GM21528 (cell line): ENCODE measurements around the gene CHM.
"Not testable (repeated sequence)": the region's sequence is repeated elsewhere in the genome, so short reads cannot be mapped to it uniquely, and the experiment has no call there.

Experiments used
- ATAC-seq: cut with Tn5 transposase; IDR thresholded peaks from one replicate; pipeline ENCODE4 v1.9.1; 2021; ENCODE audit warnings: mild to moderate bottlenecking, moderate library complexity; ENCODE audit not compliant: unreplicated experiment, low FRiP score

CHM gene

DNA sequence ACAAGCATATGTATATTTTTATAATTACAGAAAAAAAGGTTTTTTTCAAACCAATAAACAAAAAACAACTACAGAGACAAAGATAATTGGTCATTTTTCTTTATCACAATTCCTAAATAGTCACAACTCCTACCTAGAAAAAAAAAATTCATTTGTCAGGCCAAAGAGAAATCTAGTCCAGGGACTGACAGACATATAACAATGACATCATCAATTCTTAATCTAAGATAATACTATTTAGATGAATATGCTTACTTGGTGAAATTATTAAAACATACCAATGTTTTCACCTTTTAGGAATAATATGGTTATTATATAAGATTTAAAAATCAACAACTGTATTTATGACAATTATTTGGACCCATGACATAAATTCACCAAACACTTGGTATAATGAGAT is 48.4 kb downstream of the CHM start:
- ATAC-seq: no peak

DNA sequence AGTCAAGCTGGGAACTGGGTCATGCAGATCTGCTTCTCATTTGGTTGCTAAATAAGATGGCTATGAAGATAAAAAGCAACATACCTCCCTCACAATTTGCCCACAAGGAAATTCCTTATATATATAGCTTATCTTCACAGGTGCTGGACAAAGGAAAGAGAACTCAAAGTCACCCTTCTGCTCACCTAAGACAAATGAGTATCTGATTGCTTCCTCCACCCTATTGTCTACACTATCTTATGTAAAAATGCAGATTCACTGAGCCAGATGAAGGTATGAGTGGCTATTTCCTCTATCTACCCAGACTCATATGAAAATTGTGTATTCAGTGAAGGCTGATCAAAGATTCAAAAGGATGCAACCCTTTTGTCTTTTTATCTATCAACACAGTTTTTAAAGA is 50.8 kb downstream of the CHM start:
- ATAC-seq: no peak

DNA sequence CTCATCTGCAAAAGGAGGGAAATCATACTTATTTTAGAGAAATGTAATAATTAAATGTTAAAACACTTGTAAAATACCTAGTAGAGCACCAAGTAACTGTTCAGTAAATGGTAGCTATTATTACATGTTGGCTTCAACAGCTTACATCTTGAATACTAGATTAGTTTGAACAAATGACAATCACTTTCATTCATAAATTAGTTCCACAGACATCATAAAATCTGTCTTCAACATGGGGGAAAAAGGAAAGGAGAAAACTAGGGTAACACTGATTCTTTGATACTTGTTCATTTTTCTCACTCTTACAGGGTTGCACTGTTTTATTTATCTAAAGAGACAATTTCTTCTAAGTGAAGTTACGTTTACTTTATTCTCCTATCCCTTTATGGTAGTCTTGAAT is 51.7 kb downstream of the CHM start:
- no peak for ATAC-seq

GRCh38 chrX:85994797-85995196 is 52.6 kb downstream of the CHM start:
- no peak for ATAC-seq

DNA sequence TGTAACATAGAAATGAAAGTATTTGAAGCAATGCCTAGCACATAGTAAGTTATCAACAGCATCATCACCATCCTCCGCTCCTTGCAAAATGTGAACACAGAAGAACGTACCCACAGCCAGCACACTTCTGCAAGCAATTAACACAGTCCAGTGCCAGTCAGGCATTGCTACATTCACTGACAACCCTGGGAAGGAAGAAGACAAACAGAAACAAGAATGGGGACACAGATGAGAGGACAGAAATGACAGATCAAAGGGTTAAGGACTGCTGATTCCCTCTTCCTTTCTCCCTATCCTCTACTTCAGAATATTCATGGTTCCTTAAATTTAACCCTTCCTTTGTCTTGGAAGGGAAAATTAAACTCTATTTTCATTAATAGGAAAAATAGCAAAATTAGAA is 53.1 kb downstream of the CHM start:
- no peak for ATAC-seq

GRCh38 chrX:85993539-85994197 is 53.7 kb downstream of the CHM start:
- no peak for ATAC-seq

GRCh38 chrX:85992811-85993229 is 54.5 kb downstream of the CHM start:
- no peak for ATAC-seq

DNA sequence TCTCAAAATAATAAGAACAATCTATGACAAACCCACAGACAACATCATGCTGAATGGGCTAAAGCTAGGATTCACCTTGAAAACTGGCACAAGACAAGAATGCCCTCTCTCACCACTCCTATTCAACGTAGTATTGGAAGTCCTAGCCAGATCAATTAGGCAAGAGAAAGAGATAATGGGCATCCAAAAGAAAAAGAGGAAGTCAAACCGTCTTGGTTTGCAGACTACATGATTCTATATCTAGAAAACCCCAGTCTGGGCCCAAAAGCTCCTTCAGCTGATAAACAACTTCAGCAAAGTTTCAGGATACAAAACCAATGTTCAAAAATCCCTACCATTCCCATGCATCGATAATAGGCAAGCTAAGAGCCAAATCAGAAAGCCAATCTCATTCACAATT is 59.0 kb downstream of the CHM start:
- no peak for ATAC-seq

GRCh38 chrX:85980286-85980685 is 67.1 kb downstream of the CHM start:
- no peak for ATAC-seq

- peak; percentile 87 for ATAC-seq
Measured at GRCh38 chrX:85977218-85977617, 70.1 kb downstream of the CHM start.

DNA sequence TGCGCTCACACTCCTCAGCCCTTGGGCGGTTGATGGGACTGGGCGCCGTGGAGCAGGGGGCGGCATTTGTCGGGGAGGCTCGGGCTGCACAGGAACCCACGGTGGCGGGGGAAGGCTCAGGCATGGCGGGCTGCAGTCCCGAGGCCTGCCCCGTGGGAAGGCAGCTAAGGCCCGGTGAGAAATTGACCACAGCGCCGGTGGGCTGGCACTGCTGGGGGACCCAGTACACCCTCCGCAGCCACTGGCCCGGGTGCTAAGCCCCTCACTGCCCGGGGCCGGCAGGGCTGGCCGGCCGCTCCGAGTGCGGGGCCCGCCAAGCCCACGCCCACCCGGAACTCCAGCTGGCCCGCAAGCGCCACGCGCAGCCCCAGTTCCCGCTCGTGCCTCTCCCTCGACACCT is 75.0 kb downstream of the CHM start:
- not testable (repeated sequence) for ATAC-seq

DNA sequence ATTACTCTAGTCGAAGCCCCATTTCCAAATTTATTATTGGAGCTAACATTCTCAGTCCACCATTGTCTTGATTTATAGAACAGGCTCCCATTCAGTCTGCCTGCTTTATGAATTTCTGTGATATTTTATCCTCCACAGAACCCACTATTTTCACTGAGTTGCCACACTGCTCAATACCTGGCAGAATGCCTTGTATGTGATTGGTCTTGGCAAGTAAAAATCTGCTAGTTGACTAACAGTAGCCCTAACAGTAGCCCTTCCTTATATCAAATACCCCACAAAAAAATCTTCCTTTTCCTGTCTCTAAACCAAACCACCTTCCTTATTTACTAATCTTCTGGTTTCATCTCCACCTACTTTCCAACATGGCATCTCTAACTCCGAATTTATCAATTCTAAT is 82.6 kb downstream of the CHM start:
- ATAC-seq: no peak

DNA sequence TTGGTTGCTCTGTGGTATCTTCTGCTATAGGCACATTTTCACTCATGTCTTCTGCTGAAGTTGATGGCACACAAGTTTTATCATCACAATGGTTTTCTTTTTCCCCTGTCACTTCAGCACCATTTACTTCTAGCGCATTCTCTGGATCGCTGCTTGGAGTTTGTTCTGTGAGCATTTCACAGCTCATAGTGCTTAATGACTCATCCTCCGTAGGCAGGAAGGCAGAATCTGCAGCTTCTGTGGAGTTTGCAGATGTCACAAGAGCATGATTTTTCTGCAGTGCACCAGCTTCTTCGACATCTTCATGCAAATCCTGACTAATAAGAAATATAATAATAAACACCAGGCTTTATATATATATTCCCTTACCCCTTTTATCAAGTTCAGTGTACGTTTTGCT is 83.6 kb downstream of the CHM start:
- no peak for ATAC-seq

- ATAC-seq: no peak
Measured at GRCh38 chrX:85955510-85955909, 91.8 kb downstream of the CHM start.

- not testable (repeated sequence) for ATAC-seq
Measured at GRCh38 chrX:85944751-85945150, 102.6 kb downstream of the CHM start.

DNA sequence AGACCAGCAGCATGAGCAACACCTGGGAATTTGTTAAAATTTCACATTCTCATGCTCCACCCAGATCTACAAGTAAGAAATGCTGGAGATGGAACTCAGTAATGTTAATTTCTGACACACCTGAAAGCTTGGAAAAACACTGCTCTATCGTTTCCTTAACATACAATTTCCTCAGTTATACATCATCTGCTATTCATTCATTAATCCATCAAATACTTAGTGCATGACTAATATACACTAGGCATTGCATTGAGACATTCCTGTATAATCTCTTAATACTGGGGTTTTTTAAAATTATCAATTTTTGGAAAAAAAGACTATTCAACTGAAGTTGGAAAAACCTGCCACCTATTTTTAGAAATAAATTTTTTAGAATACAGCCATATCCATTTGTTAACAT is 106.1 kb downstream of the CHM start:
- ATAC-seq: no peak

DNA sequence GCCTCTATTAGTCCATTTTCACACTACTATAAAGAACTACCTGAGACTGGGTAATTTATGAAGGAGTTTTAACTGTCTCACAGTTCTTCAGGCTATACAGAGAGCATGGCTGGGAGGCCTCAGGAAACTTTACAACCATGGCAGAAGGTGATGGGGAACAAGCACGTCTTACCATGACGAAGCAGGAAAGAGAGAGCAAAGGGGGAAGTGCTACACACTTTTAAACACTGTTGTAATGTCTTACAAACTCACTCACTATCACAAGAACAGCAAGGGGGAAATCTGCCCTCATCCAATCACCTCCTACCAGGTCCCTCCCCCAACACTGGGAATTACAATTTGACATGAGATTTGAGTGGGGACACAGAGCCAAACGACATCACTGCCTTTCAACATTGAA is 107.4 kb downstream of the CHM start:
- ATAC-seq: not testable (repeated sequence)

GRCh38 chrX:85934399-85934798 is 113.0 kb downstream of the CHM start:
- not testable (repeated sequence) for ATAC-seq

GRCh38 chrX:85930099-85930498 is 117.3 kb downstream of the CHM start:
- ATAC-seq: no peak

GRCh38 chrX:85928606-85929005 is 118.8 kb downstream of the CHM start:
- ATAC-seq: no peak

- ATAC-seq: no peak
Measured at GRCh38 chrX:85927740-85928139, 119.6 kb downstream of the CHM start.

GRCh38 chrX:85922821-85923220 is 124.5 kb downstream of the CHM start:
- ATAC-seq: no peak
